Measurements from ENCODE around the gene LILRB4.
"Not testable (repeated sequence)": the region's sequence is repeated elsewhere in the genome, so short reads cannot be mapped to it uniquely, and the experiment has no call there.

Gene LILRB4

DNA sequence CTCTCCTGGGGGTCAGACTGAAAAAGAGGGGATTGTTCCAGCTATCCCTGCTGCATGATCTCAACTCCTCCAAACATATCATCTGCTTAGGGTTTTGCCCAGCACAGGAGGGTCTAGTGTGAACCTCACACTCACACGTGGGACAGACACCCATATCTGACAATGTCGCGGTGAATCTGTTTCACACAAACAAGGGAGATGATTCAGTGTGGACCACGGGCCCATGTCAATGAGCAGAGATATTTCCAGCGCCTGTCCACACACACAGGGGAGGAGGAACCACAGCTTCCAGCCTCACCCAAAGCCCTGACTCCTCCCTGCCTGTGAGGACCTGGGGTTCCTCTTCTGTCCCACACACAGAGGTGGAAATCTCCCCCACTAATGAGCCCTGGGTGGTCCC is 31.9 kb downstream of the LILRB4 start:
- no peak for DNase-seq (ENCODE audit: low read depth)

DNA sequence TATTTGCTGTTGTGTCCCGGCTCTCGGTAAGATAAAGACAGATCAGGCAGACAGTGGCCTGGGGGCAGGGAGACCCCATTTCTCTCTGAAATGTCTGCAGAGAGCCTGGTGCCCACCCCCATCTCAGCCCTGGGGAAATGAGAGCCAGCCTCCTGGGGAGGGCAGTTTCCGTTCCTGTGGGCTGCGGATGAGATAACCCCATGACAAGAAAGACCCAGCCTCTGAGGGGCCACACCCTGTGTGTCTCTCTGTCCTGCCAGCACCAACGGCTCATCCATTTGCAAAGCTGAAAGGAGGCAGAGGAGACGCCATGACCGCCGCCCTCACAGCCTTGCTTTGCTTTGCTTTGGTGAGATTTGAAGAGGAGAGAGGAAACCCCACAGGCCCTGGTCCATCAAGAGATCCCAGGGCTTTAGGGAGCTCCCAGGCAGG is 33.3 kb downstream of the LILRB4 start:
- no peak for DNase-seq (ENCODE audit: low read depth)

DNA sequence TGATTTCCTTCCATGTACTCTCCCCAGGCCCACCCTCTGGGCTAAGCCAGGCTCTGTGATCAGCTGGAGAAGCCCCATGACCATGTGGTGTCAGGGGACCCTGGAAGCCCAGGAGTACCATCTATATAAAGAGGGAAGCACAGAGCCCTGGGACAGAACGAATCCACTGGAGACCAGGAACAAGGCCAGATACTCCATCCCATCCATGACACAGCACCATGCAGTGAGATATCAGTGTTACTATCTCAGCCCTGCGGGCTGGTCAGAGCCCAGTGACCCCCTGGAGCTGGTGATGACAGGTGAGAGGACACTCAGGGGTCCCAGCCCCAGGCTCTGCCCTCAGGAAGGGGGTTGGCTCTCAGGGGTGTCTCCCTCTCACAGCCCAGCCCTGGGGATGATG is 34.0 kb downstream of the LILRB4 start:
- DNase-seq (ENCODE audit: low read depth) = no peak

DNA sequence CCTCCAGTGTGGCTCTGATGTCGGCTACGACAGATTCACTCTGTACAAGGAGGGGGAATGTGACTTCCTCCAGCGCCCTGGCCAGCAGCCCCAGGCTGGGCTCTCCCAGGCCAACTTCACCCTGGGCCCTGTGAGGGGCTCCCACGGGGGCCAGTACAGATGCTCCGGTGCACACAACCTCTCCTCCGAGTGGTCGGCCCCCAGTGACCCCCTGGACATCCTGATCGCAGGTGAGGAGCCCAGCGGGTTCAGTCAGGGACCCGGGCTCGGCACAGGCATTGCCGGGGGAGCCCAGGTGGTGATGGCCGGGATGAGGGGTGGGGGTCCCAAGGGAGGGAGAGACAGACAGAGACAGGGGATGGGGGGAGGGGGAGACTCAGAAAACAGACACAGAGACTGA is 34.9 kb downstream of the LILRB4 start:
- not testable (repeated sequence) for DNase-seq (ENCODE audit: low read depth)

DNA sequence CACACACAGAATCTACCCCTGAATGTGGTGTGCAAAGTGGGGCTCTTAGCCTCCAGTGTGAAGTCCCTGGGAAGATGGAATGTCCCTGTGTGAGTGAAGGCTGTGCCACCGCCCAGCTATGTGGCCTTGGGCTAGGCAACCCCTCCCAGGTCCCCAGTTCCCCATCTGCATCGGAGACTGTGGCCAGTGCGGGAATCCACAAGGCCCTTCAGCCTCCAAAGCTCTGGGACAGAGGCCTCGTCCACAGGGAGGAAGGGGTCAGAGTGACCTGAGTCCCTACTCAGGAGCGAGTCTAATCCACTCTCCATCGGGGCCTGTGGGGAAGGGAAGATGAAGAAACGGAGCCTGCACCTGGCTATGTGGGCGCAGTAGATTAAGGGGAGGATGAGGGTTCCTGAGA is 42.1 kb downstream of the LILRB4 start:
- DNase-seq (ENCODE audit: low read depth) = no peak

DNA sequence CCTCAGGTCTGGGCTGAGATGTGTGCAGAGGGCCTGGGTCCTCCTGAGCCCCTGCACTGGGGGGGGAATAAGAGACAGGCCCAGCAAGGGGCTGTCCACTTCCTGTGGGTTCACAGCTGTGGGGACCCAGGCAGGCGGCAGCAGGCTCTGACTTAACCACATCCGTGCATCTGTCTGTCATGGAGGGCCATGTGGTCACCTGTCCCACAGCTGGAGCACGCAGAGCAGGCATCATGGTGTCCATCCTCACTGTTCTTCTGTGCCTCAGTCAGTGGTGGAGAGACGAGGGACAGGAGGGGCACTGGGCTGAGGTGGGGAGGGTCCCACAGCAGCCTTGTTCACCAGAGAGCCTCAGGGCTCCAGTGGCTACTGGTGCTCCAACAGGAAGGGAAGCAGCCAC is 45.2 kb downstream of the LILRB4 start:
- DNase-seq (ENCODE audit: low read depth) = peak; percentile 13

DNA sequence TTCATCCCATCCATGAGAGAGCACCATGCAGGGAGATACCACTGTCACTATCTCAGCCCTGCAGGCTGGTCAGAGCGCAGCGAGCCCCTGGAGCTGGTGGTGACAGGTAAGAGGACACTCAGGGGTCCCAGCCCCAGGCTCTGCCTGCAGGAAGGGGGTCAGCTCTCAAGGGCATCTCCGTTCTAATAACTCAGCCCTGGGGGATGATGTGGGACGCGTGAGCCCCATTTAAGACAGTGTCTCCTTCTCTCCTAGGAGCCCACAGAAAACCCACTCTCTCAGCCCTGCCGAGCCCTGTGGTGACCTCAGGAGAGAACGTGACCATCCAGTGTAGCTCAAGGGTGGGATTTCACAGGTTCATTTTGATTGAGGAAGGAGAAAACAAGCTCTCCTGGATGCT is 46.0 kb downstream of the LILRB4 start:
- no peak for DNase-seq (ENCODE audit: low read depth)

DNA sequence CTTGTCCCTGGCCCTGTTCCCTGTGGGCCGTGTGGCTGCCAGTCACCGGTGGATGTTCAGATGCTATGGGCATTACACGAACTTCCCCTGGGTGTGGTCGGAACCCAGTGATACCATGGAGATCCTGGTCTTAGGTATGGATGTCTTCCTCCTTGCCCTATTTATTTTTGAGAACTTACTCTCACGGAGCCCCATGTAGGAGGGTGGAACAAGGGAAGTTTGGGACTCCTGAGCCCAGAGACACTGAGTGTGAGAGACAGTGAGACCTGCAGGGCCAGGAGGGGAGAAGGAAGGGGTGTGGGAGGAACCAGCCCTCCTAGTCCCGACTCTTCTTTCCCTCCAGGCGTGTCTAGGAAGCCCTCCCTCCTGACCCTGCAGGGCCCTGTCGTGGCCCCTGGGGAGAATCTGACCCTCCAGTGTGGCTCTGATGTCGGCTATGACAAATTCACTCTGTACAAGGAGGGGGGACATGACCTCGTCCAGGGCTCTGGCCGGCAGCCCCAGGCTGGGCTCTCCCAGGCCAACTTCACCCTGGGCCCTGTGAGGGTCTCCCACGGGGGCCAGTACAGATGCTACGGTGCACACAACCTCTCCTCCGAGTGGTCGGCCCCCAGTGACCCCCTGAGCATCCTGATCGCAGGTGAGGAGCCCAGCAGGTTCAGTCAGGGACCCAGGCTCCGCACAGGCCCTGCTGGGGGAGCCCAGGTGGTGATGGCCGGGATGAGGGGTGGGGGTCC is 46.6 kb downstream of the LILRB4 start:
- DNase-seq (ENCODE audit: low read depth) = no peak

DNA sequence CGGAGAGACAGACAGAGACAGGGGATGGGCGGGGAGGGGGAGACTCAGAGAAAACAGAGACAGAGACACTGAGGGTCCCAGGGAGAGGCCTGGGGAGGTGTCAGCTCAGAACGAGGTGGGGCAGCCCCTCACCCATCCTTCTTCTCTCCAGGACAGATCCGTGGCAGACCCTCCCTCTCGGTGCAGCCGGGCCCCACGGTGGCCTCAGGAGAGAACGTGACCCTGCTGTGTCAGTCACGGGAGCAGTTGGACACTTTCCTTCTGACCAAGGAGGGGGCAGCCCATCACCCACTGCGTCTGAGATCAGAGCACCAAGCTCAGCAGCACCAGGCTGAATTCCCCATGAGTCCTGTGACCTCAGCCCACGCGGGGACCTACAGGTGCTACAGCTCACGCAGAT is 47.2 kb downstream of the LILRB4 start:
- not testable (repeated sequence) for DNase-seq (ENCODE audit: low read depth)
